ENCODE results near the gene CCDC8. TPM values are rescaled to one million over a fixed set of nuclear protein-coding genes. Genes with fewer than 3 reads are reported as not detected.

Gene CCDC8
- total RNA-seq, 2 donors from 2014 or later = 20.4 to 32.7 TPM

DNA sequence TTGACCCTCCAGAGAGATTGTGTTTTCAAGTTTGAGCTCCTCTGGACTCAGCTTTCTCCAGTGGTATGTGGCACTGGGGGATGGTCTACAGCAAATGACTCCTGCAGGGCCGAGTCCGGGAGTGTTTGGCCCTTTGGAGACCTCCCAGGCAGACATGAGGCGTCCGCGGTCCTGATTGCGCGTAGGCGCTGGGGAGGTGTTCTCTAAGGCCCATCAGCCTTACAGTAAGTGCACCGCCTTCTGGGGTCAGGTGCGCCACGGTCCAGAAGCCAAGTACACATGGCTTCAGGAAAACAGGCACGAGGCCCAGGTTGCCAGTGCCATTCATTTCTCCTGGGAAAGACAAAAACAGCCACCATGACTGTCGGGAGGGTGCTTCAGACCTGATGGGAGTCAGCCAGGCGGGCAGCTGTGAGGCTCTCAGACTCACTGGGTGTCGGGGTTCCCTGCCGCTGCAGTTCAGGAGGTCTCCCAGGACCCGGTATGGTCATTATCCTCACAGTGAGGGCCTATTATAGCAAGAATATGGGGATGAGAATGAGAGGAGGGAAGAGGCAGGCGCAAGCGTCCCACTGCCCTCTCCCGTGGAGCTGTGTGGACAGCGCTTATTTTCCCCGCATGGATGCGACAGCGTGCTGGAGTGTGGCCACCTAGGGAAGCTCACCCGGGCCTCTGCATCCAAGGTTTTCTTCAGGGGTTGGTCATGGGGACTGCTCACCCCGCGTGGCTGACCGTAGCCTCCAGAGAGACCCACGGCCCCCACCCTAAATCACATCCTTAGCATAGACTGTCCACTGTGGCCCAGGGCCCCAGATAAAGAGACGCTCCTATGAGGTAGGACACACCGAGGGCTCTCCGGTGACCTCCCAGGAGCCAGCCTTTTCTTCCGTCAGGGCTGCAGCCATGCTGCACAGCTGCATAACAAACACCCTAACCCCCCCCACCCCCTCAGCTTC lies 21.8 kb downstream of the CCDC8 start:
- H3K36me3 ChIP-seq = peaks cover 3 to 13% of the 10 kb centered on the region in 2 donors
- 83% methylated on average over 33 of the region's 33 CpGs for WGBS
- intact Hi-C loops (cut with DNase I) = no loop called here
- H3K27me3 ChIP-seq (replicated peaks; ENCODE audit: insufficient read depth) = no peaks in the 10 kb centered on the region
- H3K9me3 ChIP-seq = no peaks in the 10 kb centered on the region
- H3K4me1 ChIP-seq (replicated peaks) = no peaks in the 10 kb centered on the region
- TF ChIP-seq, protein P1, sequence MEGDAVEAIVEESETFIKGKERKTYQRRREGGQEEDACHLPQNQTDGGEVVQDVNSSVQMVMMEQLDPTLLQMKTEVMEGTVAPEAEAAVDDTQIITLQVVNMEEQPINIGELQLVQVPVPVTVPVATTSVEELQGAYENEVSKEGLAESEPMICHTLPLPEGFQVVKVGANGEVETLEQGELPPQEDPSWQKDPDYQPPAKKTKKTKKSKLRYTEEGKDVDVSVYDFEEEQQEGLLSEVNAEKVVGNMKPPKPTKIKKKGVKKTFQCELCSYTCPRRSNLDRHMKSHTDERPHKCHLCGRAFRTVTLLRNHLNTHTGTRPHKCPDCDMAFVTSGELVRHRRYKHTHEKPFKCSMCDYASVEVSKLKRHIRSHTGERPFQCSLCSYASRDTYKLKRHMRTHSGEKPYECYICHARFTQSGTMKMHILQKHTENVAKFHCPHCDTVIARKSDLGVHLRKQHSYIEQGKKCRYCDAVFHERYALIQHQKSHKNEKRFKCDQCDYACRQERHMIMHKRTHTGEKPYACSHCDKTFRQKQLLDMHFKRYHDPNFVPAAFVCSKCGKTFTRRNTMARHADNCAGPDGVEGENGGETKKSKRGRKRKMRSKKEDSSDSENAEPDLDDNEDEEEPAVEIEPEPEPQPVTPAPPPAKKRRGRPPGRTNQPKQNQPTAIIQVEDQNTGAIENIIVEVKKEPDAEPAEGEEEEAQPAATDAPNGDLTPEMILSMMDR (IDR thresholded peaks at IDR 0.05) = no peak
- TF ChIP-seq POLR2AphosphoS5 (IDR thresholded peaks at IDR 0.05) (no peak), POLR2A (IDR thresholded peaks at IDR 0.05) (no peak)
- no peak overlapping the region for H3K4me3 ChIP-seq
- no peak for DNase-seq (ENCODE audit: low spot score)
- no peak overlapping the region for H3K27ac ChIP-seq

- WGBS = 85% methylated on average over 18 of the region's 18 CpGs
- Histone ChIP-seq H3K4me1 (replicated peaks) (no peaks in the 10 kb centered on the region), H3K27me3 (replicated peaks; ENCODE audit: insufficient read depth) (no peaks in the 10 kb centered on the region), H3K4me3 (no peak overlapping the region), H3K36me3 (peaks cover 3 to 16% of the 10 kb centered on the region in 2 donors), H3K9me3 (no peaks in the 10 kb centered on the region), H3K27ac (no peak overlapping the region)
- no peak for DNase-seq (ENCODE audit: low spot score)
- TF ChIP-seq POLR2A (IDR thresholded peaks at IDR 0.05) (no peak), POLR2AphosphoS5 (IDR thresholded peaks at IDR 0.05) (no peak)
- TF ChIP-seq, protein P1 (IDR thresholded peaks at IDR 0.05) = no peak
- intact Hi-C loops (cut with DNase I) = no loop called here
Measured at GRCh38 chr19:46390866-46391265, 22.5 kb downstream of the CCDC8 start.

- WGBS = 92% methylated on average over 16 of the region's 16 CpGs
- TF ChIP-seq, protein P1 (IDR thresholded peaks at IDR 0.05) = no peak
- no peak for TF ChIP-seq POLR2AphosphoS5 (IDR thresholded peaks at IDR 0.05)
- no peak for TF ChIP-seq POLR2A (IDR thresholded peaks at IDR 0.05)
- Histone ChIP-seq H3K9me3 (no peaks in the 10 kb centered on the region), H3K4me1 (replicated peaks) (no peaks in the 10 kb centered on the region), H3K36me3 (peaks cover 3 to 16% of the 10 kb centered on the region in 2 donors), H3K27me3 (replicated peaks; ENCODE audit: insufficient read depth) (no peaks in the 10 kb centered on the region), H3K27ac (no peak overlapping the region), H3K4me3 (no peak overlapping the region)
- intact Hi-C loops (cut with DNase I) = no loop called here
- no peak for DNase-seq (ENCODE audit: low spot score)
Measured at GRCh38 chr19:46390121-46390858, 23.1 kb downstream of the CCDC8 start.

DNA sequence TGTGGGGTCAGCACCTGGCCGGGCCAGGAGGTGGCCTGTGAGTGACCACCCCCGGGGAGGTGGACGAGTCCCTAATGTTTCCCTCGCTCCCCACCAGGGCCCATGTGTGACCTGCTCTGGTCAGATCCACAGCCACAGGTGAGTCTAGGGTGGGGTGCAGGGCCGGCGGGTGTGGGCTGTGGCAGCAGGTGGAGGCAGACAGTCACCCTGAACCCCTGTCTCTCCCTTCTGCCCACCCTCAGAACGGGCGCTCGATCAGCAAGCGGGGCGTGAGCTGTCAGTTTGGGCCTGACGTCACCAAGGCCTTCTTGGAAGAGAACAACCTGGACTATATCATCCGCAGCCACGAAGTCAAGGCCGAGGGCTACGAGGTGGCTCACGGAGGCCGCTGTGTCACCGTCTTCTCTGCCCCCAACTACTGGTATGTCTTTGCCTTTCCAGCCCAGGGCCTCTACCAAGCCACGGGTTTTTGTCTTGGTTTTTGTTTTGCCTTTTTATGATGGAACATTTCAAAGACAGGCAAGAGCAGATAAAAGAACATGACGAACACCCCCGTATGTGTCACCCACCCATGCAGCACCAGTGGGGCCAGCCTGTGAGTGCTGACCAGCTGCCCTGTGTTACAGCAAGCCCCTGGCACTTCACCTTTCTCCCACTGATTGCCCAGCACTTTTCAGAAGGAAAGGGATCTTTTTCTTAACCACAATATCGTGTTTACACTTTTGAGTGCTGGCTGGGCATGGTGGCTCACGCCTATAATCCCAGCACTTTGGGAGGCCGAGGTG lies 24.9 kb downstream of the CCDC8 start:
- H3K27me3 ChIP-seq (replicated peaks; ENCODE audit: insufficient read depth) = no peaks in the 10 kb centered on the region
- WGBS = 87% methylated on average over 25 of the region's 25 CpGs
- intact Hi-C loops (cut with DNase I) = no loop called here
- peaks cover 3 to 25% of the 10 kb centered on the region in 2 donors for H3K36me3 ChIP-seq
- no peak overlapping the region for H3K27ac ChIP-seq
- no peak for DNase-seq (ENCODE audit: low spot score)
- TF ChIP-seq POLR2A (IDR thresholded peaks at IDR 0.05) = no peak
- no peaks in the 10 kb centered on the region for H3K9me3 ChIP-seq
- H3K4me1 ChIP-seq (replicated peaks) = no peaks in the 10 kb centered on the region
- H3K4me3 ChIP-seq = no peak overlapping the region

GRCh38 chr19:46387713-46388130 lies 25.6 kb downstream of the CCDC8 start:
- Histone ChIP-seq H3K4me3 (no peak overlapping the region), H3K27me3 (replicated peaks; ENCODE audit: insufficient read depth) (no peaks in the 10 kb centered on the region), H3K27ac (no peak overlapping the region), H3K9me3 (no peaks in the 10 kb centered on the region), H3K4me1 (replicated peaks) (no peaks in the 10 kb centered on the region), H3K36me3 (peaks cover 3 to 25% of the 10 kb centered on the region in 2 donors)
- TF ChIP-seq, protein P1 (IDR thresholded peaks at IDR 0.05) = no peak
- TF ChIP-seq POLR2A (IDR thresholded peaks at IDR 0.05) = no peak
- TF ChIP-seq POLR2AphosphoS5 (IDR thresholded peaks at IDR 0.05) = no peak
- WGBS = 90% methylated on average over 10 of the region's 10 CpGs
- intact Hi-C loops (cut with DNase I) = no loop called here
- DNase-seq (ENCODE audit: low spot score) = no peak
